WTC11 (cell line): ENCODE data around the gene C1QTNF6. TPM values are rescaled to one million over a fixed set of nuclear protein-coding genes. Genes with fewer than 3 reads are reported as not detected.

Experiments used
- ATAC-seq: fragments of 200-7000 bp; cut with Tn5 transposase; 2 replicates; pipeline ENCODE4 v1.10.0; 2021; ENCODE audit warnings: mild to moderate bottlenecking, moderate library complexity
- CTCF ChIA-PET: fragments of 300-600 bp; sonication (Branson Sonifier 250); formaldehyde crosslinking; loops from one replicate; lab custom pipeline; 2021; ENCODE audit warnings: antibody characterized with exemption; lab: Charles Lee
- POLR2A ChIA-PET: fragments of 350-600 bp; sonication (Branson Sonifier 250); formaldehyde crosslinking; loops from one replicate; lab custom pipeline; 2021; ENCODE audit warnings: antibody characterized with exemption; lab: Charles Lee
- DNase-seq: peaks from one replicate; pipeline ENCODE4 v3.0.0; 2021; ENCODE audit warnings: low spot score
- H3K27ac Mint-ChIP-seq: 2 replicates; pipeline ENCODE4 v1.8.0; 2021; ENCODE audit warnings: mixed read lengths
- H3K27me3 Mint-ChIP-seq: 2 replicates; pipeline ENCODE4 v1.8.0; 2021; ENCODE audit warnings: low read depth, mild to moderate bottlenecking, moderate library complexity, mixed read lengths
- H3K36me3 Mint-ChIP-seq: 2 replicates; pipeline ENCODE4 v1.8.0; 2021; ENCODE audit warnings: mixed read lengths
- H3K4me1 Mint-ChIP-seq: 2 replicates; pipeline ENCODE4 v1.8.0; 2022; ENCODE audit warnings: mixed read lengths
- H3K4me3 Mint-ChIP-seq: 2 replicates; pipeline ENCODE4 v1.8.0; 2021; ENCODE audit warnings: mild to moderate bottlenecking, moderate library complexity, mixed read lengths
- H3K9me3 Mint-ChIP-seq: 2 replicates; pipeline ENCODE4 v1.8.0; 2021; ENCODE audit warnings: mixed read lengths
- CBFB ChIP-seq: sonication (generic); formaldehyde crosslinking; IDR thresholded peaks from 2 replicates; pipeline ENCODE4 v1.8.1; 2022; ENCODE audit warnings: mild to moderate bottlenecking, low read depth, missing genetic modification reagents
- EMX1 ChIP-seq: fragments of 250-450 bp; sonication (Bioruptor Pico); IDR thresholded peaks from 2 replicates; pipeline ENCODE4 v1.8.0; 2021; ENCODE audit warnings: mild to moderate bottlenecking
- FOXP1 ChIP-seq: sonication (generic); formaldehyde crosslinking; IDR thresholded peaks from 2 replicates; pipeline ENCODE4 v1.8.0; 2022; ENCODE audit warnings: missing genetic modification reagents, mild to moderate bottlenecking, moderate library complexity, borderline replicate concordance
- IRF2 ChIP-seq: sonication (generic); formaldehyde crosslinking; IDR thresholded peaks from 2 replicates; pipeline ENCODE4 v1.8.0; 2022; ENCODE audit warnings: low read depth, missing genetic modification reagents, borderline replicate concordance
- JAZF1 ChIP-seq: fragments of 250-450 bp; sonication (Bioruptor Pico); IDR thresholded peaks from 2 replicates; pipeline ENCODE4 v1.9.0; 2021; ENCODE audit warnings: moderate library complexity, mild to moderate bottlenecking, inconsistent platforms
- MYBL2 ChIP-seq: sonication (generic); formaldehyde crosslinking; IDR thresholded peaks from 2 replicates; pipeline ENCODE4 v1.8.1; 2023; ENCODE audit warnings: mild to moderate bottlenecking, moderate library complexity, missing genetic modification reagents
- NFATC4 ChIP-seq: fragments of 250-450 bp; sonication (Bioruptor Pico); IDR thresholded peaks from 2 replicates; pipeline ENCODE4 v1.9.0; 2021; ENCODE audit warnings: mild to moderate bottlenecking
- NR3C1 ChIP-seq: sonication (generic); formaldehyde crosslinking; conservative IDR thresholded peaks from 2 replicates; pipeline ENCODE4 v1.8.1; 2023; ENCODE audit warnings: low read depth, mild to moderate bottlenecking, missing genetic modification reagents
- SP1 ChIP-seq: sonication (generic); formaldehyde crosslinking; conservative IDR thresholded peaks from 2 replicates; pipeline ENCODE4 v1.8.1; 2022; ENCODE audit warnings: missing genetic modification reagents
- TEAD4 ChIP-seq: sonication (generic); formaldehyde crosslinking; IDR thresholded peaks from 2 replicates; pipeline ENCODE4 v1.8.0; 2022; ENCODE audit warnings: mild to moderate bottlenecking, missing genetic modification reagents
- ZNF138 ChIP-seq: sonication (generic); formaldehyde crosslinking; conservative IDR thresholded peaks from 2 replicates; pipeline ENCODE4 v1.8.1; 2022; ENCODE audit warnings: mild to moderate bottlenecking, moderate library complexity, missing genetic modification reagents
- ZNF232 ChIP-seq: sonication (generic); formaldehyde crosslinking; IDR thresholded peaks from 2 replicates; pipeline ENCODE4 v1.8.0; 2022; ENCODE audit warnings: mild to moderate bottlenecking, missing genetic modification reagents
- ZNF396 ChIP-seq: fragments of 250-450 bp; sonication (Bioruptor Pico); IDR thresholded peaks from 2 replicates; pipeline ENCODE4 v1.8.0; 2021; ENCODE audit warnings: mild to moderate bottlenecking, moderate library complexity, borderline replicate concordance
- total RNA-seq: library from RNA; stranded (reverse); gene quantifications from 3 replicates; pipeline ENCODE4 v1.2.3, GENCODE V29; 2021
- TF ChIP-seq, protein P1 (sequence below): sonication (generic); formaldehyde crosslinking; IDR thresholded peaks from 2 replicates; pipeline ENCODE4 v1.8.1; 2022; ENCODE audit warnings: low read depth, mild to moderate bottlenecking, moderate library complexity, missing genetic modification reagents, borderline replicate concordance
- TF ChIP-seq, protein P2 (sequence below): fragments of 250-450 bp; sonication (Bioruptor Pico); IDR thresholded peaks from 2 replicates; pipeline ENCODE4 v1.9.0; 2021; ENCODE audit warnings: mild to moderate bottlenecking
- TF ChIP-seq, protein P3 (sequence below): sonication (generic); formaldehyde crosslinking; IDR thresholded peaks from 2 replicates; pipeline ENCODE4 v1.8.0; 2022; ENCODE audit warnings: mild to moderate bottlenecking, missing genetic modification reagents
- TF ChIP-seq, protein P4 (sequence below): fragments of 250-450 bp; sonication (Bioruptor Pico); conservative IDR thresholded peaks from 2 replicates; pipeline ENCODE4 v1.9.0; 2021; ENCODE audit warnings: mild to moderate bottlenecking
- TF ChIP-seq, protein P5 (sequence below): sonication (generic); formaldehyde crosslinking; IDR thresholded peaks from 2 replicates; pipeline ENCODE4 v1.8.0; 2022; ENCODE audit warnings: mild to moderate bottlenecking, missing genetic modification reagents

C1QTNF6 gene
- total RNA-seq, 1 experiment from 2014 or later: 5.9 TPM

DNA sequence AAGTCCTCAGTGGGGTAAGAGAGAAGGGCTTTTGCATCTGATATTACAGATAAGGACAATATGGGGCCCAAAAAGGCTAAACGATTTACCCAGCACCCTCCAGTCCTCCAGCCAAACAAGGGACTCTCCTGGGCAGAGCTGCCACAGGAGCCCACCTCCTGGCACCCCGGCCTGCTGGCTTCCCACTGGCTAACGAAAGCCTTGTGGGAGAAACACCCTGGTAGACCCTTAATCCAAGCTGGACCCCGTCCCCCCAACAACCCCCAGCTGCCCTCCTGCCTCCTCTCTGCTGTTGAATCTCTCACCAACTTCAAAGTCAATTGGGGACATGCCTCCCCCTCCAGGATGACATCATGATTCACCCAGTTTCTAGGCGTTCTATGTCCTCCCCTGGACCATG, 10.8 kb downstream of the C1QTNF6 start (continued):
- TF ChIP-seq, protein P1, sequence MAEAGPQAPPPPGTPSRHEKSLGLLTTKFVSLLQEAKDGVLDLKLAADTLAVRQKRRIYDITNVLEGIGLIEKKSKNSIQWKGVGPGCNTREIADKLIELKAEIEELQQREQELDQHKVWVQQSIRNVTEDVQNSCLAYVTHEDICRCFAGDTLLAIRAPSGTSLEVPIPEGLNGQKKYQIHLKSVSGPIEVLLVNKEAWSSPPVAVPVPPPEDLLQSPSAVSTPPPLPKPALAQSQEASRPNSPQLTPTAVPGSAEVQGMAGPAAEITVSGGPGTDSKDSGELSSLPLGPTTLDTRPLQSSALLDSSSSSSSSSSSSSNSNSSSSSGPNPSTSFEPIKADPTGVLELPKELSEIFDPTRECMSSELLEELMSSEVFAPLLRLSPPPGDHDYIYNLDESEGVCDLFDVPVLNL (CRISPR knock-in tag): no peak
- TF ChIP-seq, protein P2, sequence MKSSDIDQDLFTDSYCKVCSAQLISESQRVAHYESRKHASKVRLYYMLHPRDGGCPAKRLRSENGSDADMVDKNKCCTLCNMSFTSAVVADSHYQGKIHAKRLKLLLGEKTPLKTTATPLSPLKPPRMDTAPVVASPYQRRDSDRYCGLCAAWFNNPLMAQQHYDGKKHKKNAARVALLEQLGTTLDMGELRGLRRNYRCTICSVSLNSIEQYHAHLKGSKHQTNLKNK (CRISPR knock-in tag): no peak
- TF ChIP-seq TEAD4: no peak
- TF ChIP-seq, all 79 proteins: peak for 0

DNA sequence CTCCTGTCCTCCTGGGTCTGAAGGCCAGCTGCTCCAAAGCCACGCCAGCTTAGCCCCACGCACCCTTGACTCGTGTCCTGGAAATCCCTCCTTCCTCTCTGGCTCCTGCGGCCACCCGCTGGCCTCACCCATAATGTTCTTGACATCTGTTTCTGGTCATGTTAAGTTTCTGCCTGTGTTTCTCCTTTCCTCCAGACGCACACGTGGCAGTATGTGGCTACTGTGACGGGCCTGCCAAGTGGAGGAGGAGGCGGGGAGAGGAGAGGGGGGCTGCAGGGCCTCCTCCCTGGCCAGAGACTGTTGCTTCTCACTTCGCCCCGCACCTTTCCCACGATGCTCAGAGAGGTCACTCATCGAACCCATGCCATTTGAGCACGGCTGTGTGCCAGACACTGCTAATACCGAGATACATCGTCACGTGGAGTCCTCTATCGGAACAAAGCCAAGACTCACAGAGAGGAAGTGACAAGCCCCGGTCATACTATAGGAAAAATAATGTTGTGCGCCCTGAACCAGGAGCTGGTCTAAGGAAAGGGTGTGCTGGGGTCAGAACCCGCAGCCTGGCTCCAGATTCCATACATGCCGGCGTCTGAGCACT, 11.5 kb downstream of the C1QTNF6 start:
- TF ChIP-seq IRF2 (CRISPR knock-in tag) (no peak), MYBL2 (CRISPR knock-in tag) (no peak), NR3C1 (CRISPR knock-in tag) (no peak), NFATC4 (CRISPR knock-in tag) (no peak), SP1 (CRISPR knock-in tag) (no peak), FOXP1 (CRISPR knock-in tag) (no peak), ZNF232 (CRISPR knock-in tag) (no peak), CBFB (CRISPR knock-in tag) (no peak), ZNF138 (CRISPR knock-in tag) (no peak), JAZF1 (CRISPR knock-in tag) (no peak), TEAD4 (no peak), ZNF396 (CRISPR knock-in tag) (no peak), EMX1 (CRISPR knock-in tag) (no peak)
- TF ChIP-seq, protein P3, sequence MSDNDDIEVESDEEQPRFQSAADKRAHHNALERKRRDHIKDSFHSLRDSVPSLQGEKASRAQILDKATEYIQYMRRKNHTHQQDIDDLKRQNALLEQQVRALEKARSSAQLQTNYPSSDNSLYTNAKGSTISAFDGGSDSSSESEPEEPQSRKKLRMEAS (CRISPR knock-in tag): no peak
- TF ChIP-seq, protein P4, sequence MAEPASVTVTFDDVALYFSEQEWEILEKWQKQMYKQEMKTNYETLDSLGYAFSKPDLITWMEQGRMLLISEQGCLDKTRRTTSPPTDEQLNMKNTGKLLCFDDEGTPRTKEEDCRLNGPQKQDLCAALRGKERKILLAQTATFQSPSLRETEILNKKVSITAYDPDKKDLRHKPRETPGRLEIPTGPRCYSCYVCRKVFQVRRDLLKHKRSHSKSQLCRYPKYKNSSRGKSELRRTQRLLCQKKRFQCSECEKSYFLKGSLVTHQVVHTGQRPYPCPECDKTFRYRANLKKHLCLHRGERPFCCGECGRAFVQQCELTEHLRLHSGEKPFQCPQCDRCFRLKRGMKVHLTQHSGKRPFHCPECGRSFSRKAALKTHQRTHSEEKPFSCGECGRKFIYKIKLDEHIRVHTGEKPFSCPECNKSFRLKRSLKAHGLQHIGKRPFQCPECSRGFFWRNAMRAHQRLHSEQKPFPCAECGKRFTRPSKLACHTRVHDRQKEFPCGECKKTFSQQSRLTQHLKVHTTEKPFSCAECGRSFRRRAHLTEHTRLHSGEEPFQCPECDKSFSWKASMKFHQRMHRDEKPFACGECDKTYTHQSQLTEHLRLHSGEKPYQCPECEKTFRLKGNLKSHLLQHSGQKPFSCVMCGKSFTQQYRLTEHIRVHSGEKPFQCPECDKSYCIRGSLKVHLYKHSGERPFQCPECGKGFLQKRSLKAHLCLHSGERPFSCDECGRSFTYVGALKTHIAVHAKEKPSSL (CRISPR knock-in tag): no peak
- TF ChIP-seq, protein P5, sequence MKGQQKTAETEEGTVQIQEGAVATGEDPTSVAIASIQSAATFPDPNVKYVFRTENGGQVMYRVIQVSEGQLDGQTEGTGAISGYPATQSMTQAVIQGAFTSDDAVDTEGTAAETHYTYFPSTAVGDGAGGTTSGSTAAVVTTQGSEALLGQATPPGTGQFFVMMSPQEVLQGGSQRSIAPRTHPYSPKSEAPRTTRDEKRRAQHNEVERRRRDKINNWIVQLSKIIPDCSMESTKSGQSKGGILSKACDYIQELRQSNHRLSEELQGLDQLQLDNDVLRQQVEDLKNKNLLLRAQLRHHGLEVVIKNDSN: no peak
- H3K4me3 Mint-ChIP-seq: no peak overlapping the region
- no peaks in the 10 kb centered on the region for H3K9me3 Mint-ChIP-seq
- ChIA-PET CTCF (interaction anchor here (1.2 to 2.4 kb wide), 2 partner anchors 10 to 22 kb away, joined by 6 to 10 read pairs; no protein-coding TSS in a partner anchor), POLR2A (no interaction called here)
- H3K27me3 Mint-ChIP-seq: no peaks in the 10 kb centered on the region; the same call in 1 of the 2 replicates
- no peak for DNase-seq
- no peak for ATAC-seq
- H3K27ac Mint-ChIP-seq: no peak overlapping the region
- H3K4me1 Mint-ChIP-seq: peaks cover 35% of the 10 kb centered on the region
- H3K36me3 Mint-ChIP-seq: no peaks in the 10 kb centered on the region
